Kidney (tissue), 14 donors: ENCODE results near the gene GADD45GIP1. TPM values are rescaled to one million over a fixed set of nuclear protein-coding genes. Genes with fewer than 3 reads are reported as not detected.

Source experiments
- DNase-seq, 5 donors: peaks; one replicate each; pipeline ENCODE4 v3.0.0-alpha.2; 2013 to 2020
- FAIRE-seq: peaks from 2 replicates; lab custom pipeline; 2012; peaks lifted over from hg19 to GRCh38; lab: Jason Lieb, UNC
- H3K27ac ChIP-seq, 2 donors: one replicate each; pipeline ENCODE4 v1.7.0; 2013; ENCODE audit warnings: low read depth in 2 of 2, low read length in 2 of 2, inconsistent platforms in 1 of 2
- H3K27me3 ChIP-seq: one replicate; pipeline ENCODE4 v1.7.1; 2013; ENCODE audit warnings: low read length, inconsistent platforms; ENCODE audit not compliant: control insufficient read depth, insufficient read depth
- H3K36me3 ChIP-seq, 3 donors: one replicate each; pipeline versions ENCODE4 v1.7.0 to v1.7.1; 2013; ENCODE audit warnings: low read length in 3 of 3, control low read depth in 1 of 3, inconsistent platforms in 1 of 3; ENCODE audit not compliant: insufficient read depth in 3 of 3, control insufficient read depth in 2 of 3
- H3K4me1 ChIP-seq, 3 donors: one replicate each; pipeline versions ENCODE4 v1.7.0 to v1.7.1; 2013; ENCODE audit warnings: low read length in 3 of 3, inconsistent platforms in 1 of 3, low read depth in 1 of 3; ENCODE audit not compliant: control insufficient read depth in 2 of 3, insufficient read depth in 2 of 3
- H3K4me3 ChIP-seq, 3 donors: one replicate each; pipeline versions ENCODE4 v1.7.0 to v1.8.1; 2013; ENCODE audit warnings: low read length in 3 of 3, control low read depth in 1 of 3, inconsistent platforms in 1 of 3
- H3K9ac ChIP-seq, 3 donors: one replicate each; pipeline versions ENCODE4 v1.7.0 to v1.7.1; 2013; ENCODE audit warnings: low read length in 3 of 3, control low read depth in 1 of 3, inconsistent platforms in 1 of 3
- H3K9me3 ChIP-seq, 3 donors: one replicate each; pipeline versions ENCODE4 v1.7.0 to v1.7.1; 2013; ENCODE audit warnings: low read length in 3 of 3, control low read depth in 1 of 3, inconsistent platforms in 1 of 3; ENCODE audit not compliant: control insufficient read depth in 2 of 3, insufficient read depth in 1 of 3
- CTCF ChIP-seq: IDR thresholded peaks from 3 replicates; pipeline ENCODE4 v1.5.1; 2012; ENCODE audit warnings: mild to moderate bottlenecking, moderate library complexity, borderline replicate concordance; ENCODE audit not compliant: insufficient read depth; ENCODE audit errors: extremely low read depth
- intact Hi-C: fragments of 100-400 bp; cut with DNase I; formaldehyde crosslinking; loops from one replicate; pipeline ENCODE4 v1.11.1; 2022
- polyA plus RNA-seq: library from polyadenylated mRNA; stranded (reverse); fragments of 350-450 nt; fragmentation: Illumina TruSeq; extraction: RNeasy Lipid Tissue Mini Kit (QIAGEN cat#74804); gene quantifications from one replicate; pipeline ENCODE4 v1.2.3, GENCODE V29; 2014; ENCODE audit warnings: low read depth, low replicate concordance; ENCODE audit not compliant: insufficient read depth
- total RNA-seq: library from RNA; stranded (reverse); fragmentation: NEBNext Ultra II Directional; extraction: Animal tissue kit (Norgen Biotek cat#: 25700); gene quantifications from one replicate; pipeline ENCODE4 v1.2.1, GENCODE V29; 2021
- donor health status: control.
- donor health status: control.
- donor health status: control.
- donor health status: control.
- donor health status: control.
- donor health status: DM: yes; HTN: yes; CAD: no.
- donor health status: Normal renal cell carcinoma (clear cell type).

GADD45GIP1 gene
- total and polyA plus RNA-seq, 2 donors from 2014 or later, result 18.4 to 71.3 TPM

- peaks cover 0 to 2% (median 0%) of the 10 kb centered on the region in 3 donors for H3K4me1 ChIP-seq
- no peaks in the 10 kb centered on the region for H3K36me3 ChIP-seq
- no peak overlapping the region for H3K9ac ChIP-seq
- no peaks in the 10 kb centered on the region for H3K27me3 ChIP-seq
- DNase-seq (no peak), FAIRE-seq (no peak)
- intact Hi-C loops, result no loop called here
- no peak overlapping the region for H3K27ac ChIP-seq
- no peaks in the 10 kb centered on the region for H3K9me3 ChIP-seq
- H3K4me3 ChIP-seq, result no peak overlapping the region
- no peak for TF ChIP-seq CTCF
These were observed 10.9 kb upstream of the GADD45GIP1 start for GRCh38 chr19:12967907-12968306.

- Histone ChIP-seq H3K27ac (no peak overlapping the region), H3K9me3 (no peaks in the 10 kb centered on the region), H3K4me1 (peaks cover 0 to 2% (median 0%) of the 10 kb centered on the region in 3 donors), H3K36me3 (no peaks in the 10 kb centered on the region), H3K4me3 (peak overlapping the region in 1 of 3 donors; percentile 25), H3K27me3 (no peaks in the 10 kb centered on the region), H3K9ac (peak overlapping the region in 1 of 3 donors; percentile 31)
- no peak for TF ChIP-seq CTCF
- intact Hi-C loops, result no loop called here
- FAIRE-seq (no peak), DNase-seq (no peak)
These were observed 8.8 kb upstream of the GADD45GIP1 start for GRCh38 chr19:12965812-12966135.

GRCh38 chr19:12965017-12965811, 8.2 kb upstream of the GADD45GIP1 start:
- Histone ChIP-seq H3K4me1 (peaks cover 0 to 2% (median 0%) of the 10 kb centered on the region in 3 donors), H3K4me3 (peak overlapping the region; percentile 41 to 67 (median 53)), H3K27ac (no peak overlapping the region), H3K9ac (peak overlapping the region in 2 of 3 donors; percentile 46 to 65), H3K9me3 (no peaks in the 10 kb centered on the region), H3K36me3 (no peaks in the 10 kb centered on the region), H3K27me3 (no peaks in the 10 kb centered on the region)
- peak; percentile 92 for TF ChIP-seq CTCF
- intact Hi-C loops, result no loop called here
- FAIRE-seq (no peak), DNase-seq (peak; percentile 80 to 88 (median 86))
